CD4-positive, alpha-beta memory T cell (primary cell): ENCODE results near the gene EEF1E1. TPM values are rescaled to one million over a fixed set of nuclear protein-coding genes. Genes with fewer than 3 reads are reported as not detected.

Experiments
- CTCF ChIA-PET: fragments of 350-600 bp; sonication (Branson Sonifier 250); formaldehyde crosslinking; loops from one replicate; lab custom pipeline; 2021; ENCODE audit warnings: inconsistent platforms; ENCODE audit not compliant: partially characterized antibody; lab: Charles Lee
- POLR2A ChIA-PET: fragments of 350-600 bp; sonication (Branson Sonifier 250); formaldehyde crosslinking; loops from one replicate; lab custom pipeline; 2021; ENCODE audit not compliant: partially characterized antibody; lab: Charles Lee
- DNase-seq, 5 donors: peaks; one replicate each; pipeline versions ENCODE4 v3.0.0 to v3.0.0-alpha.2; 2020 to 2022; ENCODE audit warnings: mixed read lengths in 1 of 5
- H3K27ac ChIP-seq: one replicate; pipeline ENCODE4 v1.7.0; 2013; ENCODE audit warnings: low read depth, low read length
- H3K27me3 ChIP-seq: 2 replicates; pipeline ENCODE4 v1.7.0; 2013; ENCODE audit warnings: mild to moderate bottlenecking, low read length, moderate library complexity; ENCODE audit not compliant: insufficient read depth
- H3K36me3 ChIP-seq: 2 replicates; pipeline ENCODE4 v1.7.0; 2013; ENCODE audit warnings: mild to moderate bottlenecking, low read length, moderate library complexity; ENCODE audit not compliant: insufficient read depth
- H3K4me1 ChIP-seq: 2 replicates; pipeline ENCODE4 v1.7.0; 2013; ENCODE audit warnings: mild to moderate bottlenecking, low read length, moderate library complexity; ENCODE audit not compliant: insufficient read depth
- H3K4me3 ChIP-seq, 2 donors: one replicate each; pipeline ENCODE4 v1.7.0; 2013; ENCODE audit warnings: low read length in 2 of 2, mild to moderate bottlenecking in 1 of 2
- H3K9me3 ChIP-seq, 2 donors: one replicate each; pipeline ENCODE4 v1.7.0; 2013; ENCODE audit warnings: low read length in 2 of 2, control low read depth in 1 of 2; ENCODE audit not compliant: control insufficient read depth in 1 of 2
- H3K27ac Mint-ChIP-seq, 7 donors: one replicate each; pipeline ENCODE4 v1.8.0; 2020 to 2021; ENCODE audit warnings: mixed read lengths in 7 of 7, mild to moderate bottlenecking in 6 of 7, inconsistent platforms in 3 of 7, moderate library complexity in 3 of 7
- H3K27me3 Mint-ChIP-seq, 2 donors: one replicate each; pipeline ENCODE4 v1.8.0; 2020 to 2021; ENCODE audit warnings: mixed read lengths in 2 of 2
- H3K36me3 Mint-ChIP-seq, 2 donors: one replicate each; pipeline ENCODE4 v1.8.0; 2020 to 2021; ENCODE audit warnings: mixed read lengths in 2 of 2, inconsistent platforms in 1 of 2, mild to moderate bottlenecking in 1 of 2
- H3K4me1 Mint-ChIP-seq, 4 donors: one replicate each; pipeline ENCODE4 v1.8.0; 2020 to 2021; ENCODE audit warnings: mixed read lengths in 4 of 4, mild to moderate bottlenecking in 1 of 4
- H3K4me3 Mint-ChIP-seq, 8 donors: one replicate each; pipeline ENCODE4 v1.8.0; 2020 to 2021; ENCODE audit warnings: mixed read lengths in 8 of 8, mild to moderate bottlenecking in 7 of 8, moderate library complexity in 6 of 8, inconsistent platforms in 3 of 8
- H3K9me3 Mint-ChIP-seq, 8 donors: one replicate each; pipeline ENCODE4 v1.8.0; 2020 to 2021; ENCODE audit warnings: mixed read lengths in 8 of 8, mild to moderate bottlenecking in 5 of 8, inconsistent platforms in 3 of 8, moderate library complexity in 1 of 8
- intact Hi-C: fragments of 100-400 bp; cut with micrococcal nuclease; formaldehyde crosslinking; loops from one replicate; pipeline ENCODE4 v1.15.1; 2023
- polyA plus RNA-seq, 2 donors: library from polyadenylated mRNA; unstranded; fragments of 300-500 nt; fragmentation: Illumina TruSeq; gene quantifications; one replicate each; pipeline ENCODE4 v1.2.3, GENCODE V29; 2021
- total RNA-seq, 2 experiments: library from RNA; stranded (reverse); gene quantifications; one replicate each; pipeline ENCODE4 v1.2.3, GENCODE V29; 2021

Gene EEF1E1
- total and polyA plus RNA-seq, 4 experiments from 2014 or later, result 14.8 to 82.7 (median 36.8) TPM

- H3K36me3 ChIP-seq, result peaks cover 15% of the 10 kb centered on the region
- no peaks in the 10 kb centered on the region for H3K4me1 ChIP-seq
- no peak for DNase-seq
- no peaks in the 10 kb centered on the region for H3K27me3 ChIP-seq
- ChIA-PET POLR2A (no interaction called here), CTCF (interaction anchor here (1.2 kb wide), 1 partner anchor 58 kb away, joined by 4 read pairs; no protein-coding TSS in a partner anchor)
- Mint-ChIP-seq H3K27ac (no peak overlapping the region), H3K36me3 (peaks cover 59 to 60% of the 10 kb centered on the region in 2 donors), H3K4me1 (peaks cover 0 to 11% (median 6%) of the 10 kb centered on the region in 4 donors), H3K4me3 (peak overlapping the region in 1 of 8 donors; percentile 27), H3K27me3 (no peaks in the 10 kb centered on the region), H3K9me3 (peaks cover 0 to 5% (median 0%) of the 10 kb centered on the region in 8 donors)
- intact Hi-C loops, result no loop called here
- no peak overlapping the region for H3K27ac ChIP-seq
- H3K4me3 ChIP-seq, result no peak overlapping the region
- peaks cover 0 to 5% of the 10 kb centered on the region in 2 donors for H3K9me3 ChIP-seq
These were observed 13.5 kb downstream of the EEF1E1 start for GRCh38 chr6:8088886-8089285.

- H3K4me3 ChIP-seq, result no peak overlapping the region
These were observed 14.2 kb downstream of the EEF1E1 start for GRCh38 chr6:8087870-8088754.

GRCh38 chr6:8086755-8087306 lies 15.5 kb downstream of the EEF1E1 start:
- Histone ChIP-seq H3K4me1 (no peaks in the 10 kb centered on the region), H3K36me3 (peaks cover 15% of the 10 kb centered on the region), H3K27me3 (no peaks in the 10 kb centered on the region), H3K27ac (no peak overlapping the region), H3K9me3 (peaks cover 0 to 5% of the 10 kb centered on the region in 2 donors), H3K4me3 (no peak overlapping the region)
- Mint-ChIP-seq H3K27me3 (no peaks in the 10 kb centered on the region), H3K9me3 (peaks cover 0 to 5% (median 0%) of the 10 kb centered on the region in 8 donors), H3K36me3 (peaks cover 56 to 64% of the 10 kb centered on the region in 2 donors), H3K4me1 (peaks cover 0 to 11% (median 3%) of the 10 kb centered on the region in 4 donors), H3K4me3 (no peak overlapping the region), H3K27ac (peak overlapping the region in 2 of 7 donors; percentile 4 to 5)
- POLR2A ChIA-PET, result no interaction called here
- DNase-seq, result no peak
- intact Hi-C loops, result no loop called here
- CTCF ChIA-PET, result no interaction called here

More at GRCh38 chr6:8087870-8088754, 14.2 kb downstream of the EEF1E1 start:
- ChIA-PET CTCF (no interaction called here), POLR2A (no interaction called here)
- H3K27ac ChIP-seq, result no peak overlapping the region
- no peaks in the 10 kb centered on the region for H3K27me3 ChIP-seq
- Mint-ChIP-seq H3K9me3 (peaks cover 0 to 5% (median 0%) of the 10 kb centered on the region in 8 donors), H3K36me3 (peaks cover 61 to 65% of the 10 kb centered on the region in 2 donors), H3K4me1 (peaks cover 0 to 11% (median 6%) of the 10 kb centered on the region in 4 donors), H3K27ac (peak overlapping the region in 1 of 7 donors; percentile 87), H3K4me3 (peak overlapping the region in 1 of 8 donors; percentile 27), H3K27me3 (no peaks in the 10 kb centered on the region)
- peaks cover 15% of the 10 kb centered on the region for H3K36me3 ChIP-seq
- DNase-seq, result no peak
- peaks cover 0 to 5% of the 10 kb centered on the region in 2 donors for H3K9me3 ChIP-seq
- H3K4me1 ChIP-seq, result no peaks in the 10 kb centered on the region
- intact Hi-C loops, result no loop called here

DNA sequence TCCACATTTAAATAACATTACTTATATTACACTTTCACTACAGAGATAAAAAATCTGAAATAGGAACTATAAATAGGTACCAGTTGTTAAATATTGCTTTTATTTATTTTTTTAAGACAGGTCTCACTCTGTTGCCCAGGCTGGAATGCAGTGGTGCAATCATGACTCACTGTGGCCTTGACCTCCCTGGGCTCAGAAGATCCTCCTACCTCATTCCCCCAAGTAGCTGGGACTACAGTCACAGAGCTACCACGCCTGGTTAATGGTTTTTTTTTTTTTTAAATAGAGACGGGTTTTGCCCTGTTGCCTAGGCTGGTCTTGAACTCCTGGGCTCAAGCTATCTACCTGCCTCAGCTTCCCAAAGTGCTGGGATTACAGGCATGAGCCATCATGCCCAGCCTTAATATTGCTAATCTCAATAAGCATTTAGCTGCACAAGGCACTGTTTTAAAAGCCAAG lies 17.3 kb downstream of the EEF1E1 start:
- intact Hi-C loops, result no loop called here
- no peaks in the 10 kb centered on the region for H3K9me3 ChIP-seq
- POLR2A ChIA-PET, result no interaction called here
- H3K27ac Mint-ChIP-seq, result no peak overlapping the region
- peaks cover 0 to 7% (median 3%) of the 10 kb centered on the region in 4 donors for H3K4me1 Mint-ChIP-seq
- H3K4me3 ChIP-seq, result no peak overlapping the region
- H3K36me3 ChIP-seq, result peaks cover 15% of the 10 kb centered on the region
- H3K27me3 ChIP-seq, result no peaks in the 10 kb centered on the region
- CTCF ChIA-PET, result no interaction called here
- no peaks in the 10 kb centered on the region for H3K27me3 Mint-ChIP-seq
- H3K9me3 Mint-ChIP-seq, result peaks cover 0 to 3% (median 0%) of the 10 kb centered on the region in 8 donors
- no peak overlapping the region for H3K4me3 Mint-ChIP-seq
- DNase-seq, result no peak
- peaks cover 46 to 54% of the 10 kb centered on the region in 2 donors for H3K36me3 Mint-ChIP-seq
- H3K4me1 ChIP-seq, result no peaks in the 10 kb centered on the region
- H3K27ac ChIP-seq, result no peak overlapping the region

DNA sequence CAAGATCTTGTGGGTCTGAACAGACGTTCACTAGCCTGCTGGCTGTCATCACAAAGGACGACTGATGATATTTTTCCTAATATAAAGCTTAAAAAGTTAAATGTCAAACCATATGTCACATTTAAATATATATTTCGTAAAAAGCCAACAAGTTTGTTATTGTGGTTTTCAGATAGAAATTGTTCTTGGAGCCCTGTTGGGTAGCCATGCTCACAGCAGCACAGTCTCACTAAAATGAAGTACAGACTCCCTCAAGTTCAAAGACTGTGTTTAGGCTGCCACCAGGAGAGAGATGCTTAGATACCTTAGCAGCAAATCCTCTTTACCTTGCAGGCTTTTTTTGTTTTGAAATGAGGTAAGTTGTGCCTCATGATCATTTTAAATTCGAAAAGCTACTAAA lies 17.8 kb downstream of the EEF1E1 start:
- intact Hi-C loops, result no loop called here
- Mint-ChIP-seq H3K4me3 (no peak overlapping the region), H3K36me3 (peaks cover 49 to 57% of the 10 kb centered on the region in 2 donors), H3K27me3 (no peaks in the 10 kb centered on the region), H3K9me3 (peaks cover 0 to 3% (median 0%) of the 10 kb centered on the region in 8 donors), H3K4me1 (peaks cover 0 to 7% (median 3%) of the 10 kb centered on the region in 4 donors), H3K27ac (no peak overlapping the region)
- ChIA-PET POLR2A (no interaction called here), CTCF (no interaction called here)
- DNase-seq, result no peak
- Histone ChIP-seq H3K4me1 (no peaks in the 10 kb centered on the region), H3K27me3 (no peaks in the 10 kb centered on the region), H3K36me3 (peaks cover 14% of the 10 kb centered on the region), H3K9me3 (no peaks in the 10 kb centered on the region), H3K27ac (no peak overlapping the region), H3K4me3 (no peak overlapping the region)

DNA sequence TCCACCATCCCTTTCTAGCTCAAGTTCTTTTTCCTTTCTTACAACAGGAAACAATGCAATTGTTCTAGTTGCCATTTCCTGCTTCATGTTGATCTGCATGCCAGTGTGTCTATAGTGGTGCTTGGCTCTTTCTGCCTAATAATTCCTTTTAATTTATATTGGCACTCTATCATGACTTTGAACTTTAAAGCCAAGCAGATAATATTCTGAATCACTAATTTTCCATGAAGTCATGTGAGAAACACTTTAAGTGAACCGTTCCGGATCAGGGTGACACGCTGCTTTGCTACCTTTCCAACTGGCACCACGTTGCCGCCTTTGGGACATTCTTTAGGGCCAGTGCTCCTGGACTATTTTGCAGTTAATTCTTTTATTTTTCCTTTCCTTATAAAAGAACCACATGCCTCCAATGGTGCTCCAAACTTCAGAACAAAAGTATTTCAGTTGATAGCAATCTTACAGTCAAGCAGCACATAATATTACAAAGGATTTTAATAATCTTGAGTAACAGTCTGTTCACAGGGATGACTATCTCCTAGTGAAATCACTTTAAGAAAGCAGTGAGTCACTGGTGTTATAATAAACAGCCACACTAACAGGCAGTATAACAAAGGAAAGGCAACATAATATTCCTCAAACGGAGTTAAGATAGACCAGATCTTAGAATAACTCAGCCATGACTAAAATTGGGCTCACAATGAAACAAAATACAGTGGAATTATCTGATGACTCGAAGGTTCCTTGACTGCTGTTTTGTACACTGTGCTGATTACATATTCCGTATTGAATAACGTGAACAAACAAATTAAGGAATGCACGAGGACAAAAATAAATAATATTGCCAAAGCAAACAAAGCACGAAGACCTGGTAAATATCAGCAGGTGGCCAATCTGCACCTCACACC lies 19.1 kb downstream of the EEF1E1 start:
- ChIA-PET POLR2A (no interaction called here), CTCF (no interaction called here)
- Mint-ChIP-seq H3K27me3 (no peaks in the 10 kb centered on the region), H3K36me3 (peaks cover 39 to 48% of the 10 kb centered on the region in 2 donors), H3K27ac (peak overlapping the region in 1 of 7 donors; percentile 17), H3K4me3 (no peak overlapping the region), H3K4me1 (peaks cover 0 to 7% (median 3%) of the 10 kb centered on the region in 4 donors), H3K9me3 (peaks cover 0 to 3% (median 0%) of the 10 kb centered on the region in 8 donors)
- intact Hi-C loops, result no loop called here
- H3K27ac ChIP-seq, result no peak overlapping the region
- no peak overlapping the region for H3K4me3 ChIP-seq
- no peak for DNase-seq
- no peaks in the 10 kb centered on the region for H3K9me3 ChIP-seq
- H3K36me3 ChIP-seq, result no peaks in the 10 kb centered on the region
- H3K27me3 ChIP-seq, result no peaks in the 10 kb centered on the region
- H3K4me1 ChIP-seq, result no peaks in the 10 kb centered on the region
